ENCODE data around the gene NR1H4. TPM values are rescaled to one million over a fixed set of nuclear protein-coding genes. Genes with fewer than 3 reads are reported as not detected.

The NR1H4 gene
- total RNA-seq, 1 experiment from 2014 or later = not detected

DNA sequence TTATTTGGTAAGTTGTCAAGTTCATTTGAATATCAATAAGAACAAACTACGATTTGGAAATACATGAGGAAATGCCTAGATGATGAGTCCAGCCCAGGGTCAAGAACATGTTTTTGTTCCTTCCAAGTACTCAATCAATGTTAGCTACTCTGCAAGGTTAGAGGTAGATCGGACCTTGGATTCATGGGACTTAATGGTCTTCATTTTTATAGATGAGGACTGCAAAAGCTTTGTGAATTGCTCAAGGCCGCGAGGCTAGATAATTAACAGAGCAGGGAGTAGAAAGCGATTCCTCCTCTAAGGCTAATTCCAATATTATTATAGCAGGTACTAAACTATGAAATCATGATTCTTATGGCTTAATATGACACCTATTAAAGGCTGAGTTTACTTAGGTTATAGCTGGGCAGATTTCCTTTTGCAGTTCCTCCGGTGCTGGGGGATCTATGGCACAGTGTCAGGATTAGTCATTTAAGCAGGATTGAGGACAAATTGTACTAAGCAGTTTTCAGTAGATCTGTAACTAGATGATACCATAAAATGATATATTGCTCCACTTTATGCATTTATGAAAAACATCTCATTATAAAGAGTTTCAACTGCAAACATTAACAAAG lies 19.8 kb downstream of the NR1H4 start (continued):
- TF ChIP-seq, protein P1, sequence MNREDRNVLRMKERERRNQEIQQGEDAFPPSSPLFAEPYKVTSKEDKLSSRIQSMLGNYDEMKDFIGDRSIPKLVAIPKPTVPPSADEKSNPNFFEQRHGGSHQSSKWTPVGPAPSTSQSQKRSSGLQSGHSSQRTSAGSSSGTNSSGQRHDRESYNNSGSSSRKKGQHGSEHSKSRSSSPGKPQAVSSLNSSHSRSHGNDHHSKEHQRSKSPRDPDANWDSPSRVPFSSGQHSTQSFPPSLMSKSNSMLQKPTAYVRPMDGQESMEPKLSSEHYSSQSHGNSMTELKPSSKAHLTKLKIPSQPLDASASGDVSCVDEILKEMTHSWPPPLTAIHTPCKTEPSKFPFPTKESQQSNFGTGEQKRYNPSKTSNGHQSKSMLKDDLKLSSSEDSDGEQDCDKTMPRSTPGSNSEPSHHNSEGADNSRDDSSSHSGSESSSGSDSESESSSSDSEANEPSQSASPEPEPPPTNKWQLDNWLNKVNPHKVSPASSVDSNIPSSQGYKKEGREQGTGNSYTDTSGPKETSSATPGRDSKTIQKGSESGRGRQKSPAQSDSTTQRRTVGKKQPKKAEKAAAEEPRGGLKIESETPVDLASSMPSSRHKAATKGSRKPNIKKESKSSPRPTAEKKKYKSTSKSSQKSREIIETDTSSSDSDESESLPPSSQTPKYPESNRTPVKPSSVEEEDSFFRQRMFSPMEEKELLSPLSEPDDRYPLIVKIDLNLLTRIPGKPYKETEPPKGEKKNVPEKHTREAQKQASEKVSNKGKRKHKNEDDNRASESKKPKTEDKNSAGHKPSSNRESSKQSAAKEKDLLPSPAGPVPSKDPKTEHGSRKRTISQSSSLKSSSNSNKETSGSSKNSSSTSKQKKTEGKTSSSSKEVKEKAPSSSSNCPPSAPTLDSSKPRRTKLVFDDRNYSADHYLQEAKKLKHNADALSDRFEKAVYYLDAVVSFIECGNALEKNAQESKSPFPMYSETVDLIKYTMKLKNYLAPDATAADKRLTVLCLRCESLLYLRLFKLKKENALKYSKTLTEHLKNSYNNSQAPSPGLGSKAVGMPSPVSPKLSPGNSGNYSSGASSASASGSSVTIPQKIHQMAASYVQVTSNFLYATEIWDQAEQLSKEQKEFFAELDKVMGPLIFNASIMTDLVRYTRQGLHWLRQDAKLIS (CRISPR knock-in tag; IDR thresholded peaks at IDR 0.05; ENCODE audit: borderline replicate concordance) = no peak
- TF ChIP-seq, protein P2, sequence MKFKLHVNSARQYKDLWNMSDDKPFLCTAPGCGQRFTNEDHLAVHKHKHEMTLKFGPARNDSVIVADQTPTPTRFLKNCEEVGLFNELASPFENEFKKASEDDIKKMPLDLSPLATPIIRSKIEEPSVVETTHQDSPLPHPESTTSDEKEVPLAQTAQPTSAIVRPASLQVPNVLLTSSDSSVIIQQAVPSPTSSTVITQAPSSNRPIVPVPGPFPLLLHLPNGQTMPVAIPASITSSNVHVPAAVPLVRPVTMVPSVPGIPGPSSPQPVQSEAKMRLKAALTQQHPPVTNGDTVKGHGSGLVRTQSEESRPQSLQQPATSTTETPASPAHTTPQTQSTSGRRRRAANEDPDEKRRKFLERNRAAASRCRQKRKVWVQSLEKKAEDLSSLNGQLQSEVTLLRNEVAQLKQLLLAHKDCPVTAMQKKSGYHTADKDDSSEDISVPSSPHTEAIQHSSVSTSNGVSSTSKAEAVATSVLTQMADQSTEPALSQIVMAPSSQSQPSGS (CRISPR knock-in tag; IDR thresholded peaks at IDR 0.05; ENCODE audit: borderline replicate concordance, low read depth) = no peak
- TF ChIP-seq, protein P3, sequence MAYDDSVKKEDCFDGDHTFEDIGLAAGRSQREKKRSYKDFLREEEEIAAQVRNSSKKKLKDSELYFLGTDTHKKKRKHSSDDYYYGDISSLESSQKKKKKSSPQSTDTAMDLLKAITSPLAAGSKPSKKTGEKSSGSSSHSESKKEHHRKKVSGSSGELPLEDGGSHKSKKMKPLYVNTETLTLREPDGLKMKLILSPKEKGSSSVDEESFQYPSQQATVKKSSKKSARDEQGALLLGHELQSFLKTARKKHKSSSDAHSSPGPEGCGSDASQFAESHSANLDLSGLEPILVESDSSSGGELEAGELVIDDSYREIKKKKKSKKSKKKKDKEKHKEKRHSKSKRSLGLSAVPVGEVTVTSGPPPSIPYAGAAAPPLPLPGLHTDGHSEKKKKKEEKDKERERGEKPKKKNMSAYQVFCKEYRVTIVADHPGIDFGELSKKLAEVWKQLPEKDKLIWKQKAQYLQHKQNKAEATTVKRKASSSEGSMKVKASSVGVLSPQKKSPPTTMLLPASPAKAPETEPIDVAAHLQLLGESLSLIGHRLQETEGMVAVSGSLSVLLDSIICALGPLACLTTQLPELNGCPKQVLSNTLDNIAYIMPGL (CRISPR knock-in tag; IDR thresholded peaks at IDR 0.05) = no peak
- TF ChIP-seq, protein P4, sequence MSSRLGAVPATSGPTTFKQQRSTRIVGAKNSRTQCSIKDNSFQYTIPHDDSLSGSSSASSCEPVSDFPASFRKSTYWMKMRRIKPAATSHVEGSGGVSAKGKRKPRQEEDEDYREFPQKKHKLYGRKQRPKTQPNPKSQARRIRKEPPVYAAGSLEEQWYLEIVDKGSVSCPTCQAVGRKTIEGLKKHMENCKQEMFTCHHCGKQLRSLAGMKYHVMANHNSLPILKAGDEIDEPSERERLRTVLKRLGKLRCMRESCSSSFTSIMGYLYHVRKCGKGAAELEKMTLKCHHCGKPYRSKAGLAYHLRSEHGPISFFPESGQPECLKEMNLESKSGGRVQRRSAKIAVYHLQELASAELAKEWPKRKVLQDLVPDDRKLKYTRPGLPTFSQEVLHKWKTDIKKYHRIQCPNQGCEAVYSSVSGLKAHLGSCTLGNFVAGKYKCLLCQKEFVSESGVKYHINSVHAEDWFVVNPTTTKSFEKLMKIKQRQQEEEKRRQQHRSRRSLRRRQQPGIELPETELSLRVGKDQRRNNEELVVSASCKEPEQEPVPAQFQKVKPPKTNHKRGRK (CRISPR knock-in tag; IDR thresholded peaks at IDR 0.05; ENCODE audit: borderline replicate concordance) = no peak
- TF ChIP-seq TP53 (CRISPR knock-in tag; IDR thresholded peaks at IDR 0.05) = no peak

DNA sequence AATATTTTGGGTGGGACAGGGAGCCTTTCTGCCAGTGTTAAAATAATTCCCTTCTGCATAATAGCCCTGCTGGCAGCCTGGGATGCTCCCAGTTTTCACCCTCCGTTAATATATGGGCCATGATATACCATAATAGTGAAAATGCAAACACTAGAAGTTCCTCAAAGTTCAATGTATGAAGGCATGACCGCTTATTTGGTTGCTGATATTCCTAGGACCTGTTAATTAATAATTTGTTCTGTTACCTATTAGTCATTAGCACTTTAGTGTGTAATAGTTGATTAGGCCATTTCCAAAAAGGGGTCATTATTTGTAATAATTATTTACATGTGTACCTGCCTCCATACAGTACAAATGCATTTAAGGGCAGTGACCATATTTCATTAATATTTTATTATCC lies 20.4 kb downstream of the NR1H4 start:
- Mint-ChIP-seq H3K27me3 (ENCODE audit: low read depth) (no peaks in the 10 kb centered on the region), H3K27ac (no peak overlapping the region), H3K36me3 (no peaks in the 10 kb centered on the region), H3K4me3 (no peak overlapping the region), H3K4me1 (peaks cover 12% of the 10 kb centered on the region), H3K9me3 (no peaks in the 10 kb centered on the region)
- DNase-seq (ENCODE audit: low spot score) = no peak
- ChIA-PET POLR2A (no interaction called here), CTCF (no interaction called here)
- ATAC-seq = no peak
- TF ChIP-seq ESRRA (CRISPR knock-in tag; IDR thresholded peaks at IDR 0.05; ENCODE audit: borderline replicate concordance) (no peak), ZNF671 (CRISPR knock-in tag; IDR thresholded peaks at IDR 0.05) (no peak), ZNF219 (CRISPR knock-in tag; IDR thresholded peaks at IDR 0.05; ENCODE audit: borderline replicate concordance) (no peak), KAT7 (CRISPR knock-in tag; IDR thresholded peaks at IDR 0.05; ENCODE audit: borderline replicate concordance) (no peak), TCF7 (CRISPR knock-in tag; IDR thresholded peaks at IDR 0.05; ENCODE audit: low read depth) (no peak), FOXK1 (CRISPR knock-in tag; IDR thresholded peaks at IDR 0.05) (no peak), NR3C1 (CRISPR knock-in tag; conservative IDR thresholded peaks at IDR 0.05; ENCODE audit: low read depth) (no peak)
- TF ChIP-seq, protein P5, sequence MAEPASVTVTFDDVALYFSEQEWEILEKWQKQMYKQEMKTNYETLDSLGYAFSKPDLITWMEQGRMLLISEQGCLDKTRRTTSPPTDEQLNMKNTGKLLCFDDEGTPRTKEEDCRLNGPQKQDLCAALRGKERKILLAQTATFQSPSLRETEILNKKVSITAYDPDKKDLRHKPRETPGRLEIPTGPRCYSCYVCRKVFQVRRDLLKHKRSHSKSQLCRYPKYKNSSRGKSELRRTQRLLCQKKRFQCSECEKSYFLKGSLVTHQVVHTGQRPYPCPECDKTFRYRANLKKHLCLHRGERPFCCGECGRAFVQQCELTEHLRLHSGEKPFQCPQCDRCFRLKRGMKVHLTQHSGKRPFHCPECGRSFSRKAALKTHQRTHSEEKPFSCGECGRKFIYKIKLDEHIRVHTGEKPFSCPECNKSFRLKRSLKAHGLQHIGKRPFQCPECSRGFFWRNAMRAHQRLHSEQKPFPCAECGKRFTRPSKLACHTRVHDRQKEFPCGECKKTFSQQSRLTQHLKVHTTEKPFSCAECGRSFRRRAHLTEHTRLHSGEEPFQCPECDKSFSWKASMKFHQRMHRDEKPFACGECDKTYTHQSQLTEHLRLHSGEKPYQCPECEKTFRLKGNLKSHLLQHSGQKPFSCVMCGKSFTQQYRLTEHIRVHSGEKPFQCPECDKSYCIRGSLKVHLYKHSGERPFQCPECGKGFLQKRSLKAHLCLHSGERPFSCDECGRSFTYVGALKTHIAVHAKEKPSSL (CRISPR knock-in tag; conservative IDR thresholded peaks at IDR 0.05) = no peak
- TF ChIP-seq, protein P6, sequence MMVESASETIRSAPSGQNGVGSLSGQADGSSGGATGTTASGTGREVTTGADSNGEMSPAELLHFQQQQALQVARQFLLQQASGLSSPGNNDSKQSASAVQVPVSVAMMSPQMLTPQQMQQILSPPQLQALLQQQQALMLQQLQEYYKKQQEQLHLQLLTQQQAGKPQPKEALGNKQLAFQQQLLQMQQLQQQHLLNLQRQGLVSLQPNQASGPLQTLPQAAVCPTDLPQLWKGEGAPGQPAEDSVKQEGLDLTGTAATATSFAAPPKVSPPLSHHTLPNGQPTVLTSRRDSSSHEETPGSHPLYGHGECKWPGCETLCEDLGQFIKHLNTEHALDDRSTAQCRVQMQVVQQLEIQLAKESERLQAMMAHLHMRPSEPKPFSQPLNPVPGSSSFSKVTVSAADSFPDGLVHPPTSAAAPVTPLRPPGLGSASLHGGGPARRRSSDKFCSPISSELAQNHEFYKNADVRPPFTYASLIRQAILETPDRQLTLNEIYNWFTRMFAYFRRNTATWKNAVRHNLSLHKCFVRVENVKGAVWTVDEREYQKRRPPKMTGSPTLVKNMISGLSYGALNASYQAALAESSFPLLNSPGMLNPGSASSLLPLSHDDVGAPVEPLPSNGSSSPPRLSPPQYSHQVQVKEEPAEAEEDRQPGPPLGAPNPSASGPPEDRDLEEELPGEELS (CRISPR knock-in tag; IDR thresholded peaks at IDR 0.05) = no peak

Measured in WTC11 (cell line).